ENCODE results near the gene DLST.
"Not testable (repeated sequence)": the region's sequence is repeated elsewhere in the genome, so short reads cannot be mapped to it uniquely, and the experiment has no call there.

The DLST gene

DNA sequence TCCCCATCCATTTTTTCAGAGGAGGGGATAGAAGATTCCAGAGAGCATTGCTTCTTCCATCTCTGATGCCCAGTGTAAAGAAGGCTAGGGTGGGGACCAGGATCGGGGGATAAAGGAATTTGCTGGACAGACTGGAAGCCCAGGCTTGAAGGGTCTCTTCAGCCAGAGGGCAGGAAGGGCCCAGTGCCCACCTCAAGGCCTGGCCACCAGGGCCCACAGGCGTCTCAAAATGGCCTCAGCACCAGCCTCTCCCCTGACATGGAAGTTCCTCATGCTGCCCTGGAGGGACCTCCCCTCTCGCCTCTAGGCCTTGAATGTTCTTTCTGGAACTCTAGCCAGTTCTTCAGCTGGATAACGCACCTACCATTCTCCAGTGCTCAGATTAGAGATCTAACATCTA lies 38.6 kb downstream of the DLST start:
- DNase-seq, result no peak

DNA sequence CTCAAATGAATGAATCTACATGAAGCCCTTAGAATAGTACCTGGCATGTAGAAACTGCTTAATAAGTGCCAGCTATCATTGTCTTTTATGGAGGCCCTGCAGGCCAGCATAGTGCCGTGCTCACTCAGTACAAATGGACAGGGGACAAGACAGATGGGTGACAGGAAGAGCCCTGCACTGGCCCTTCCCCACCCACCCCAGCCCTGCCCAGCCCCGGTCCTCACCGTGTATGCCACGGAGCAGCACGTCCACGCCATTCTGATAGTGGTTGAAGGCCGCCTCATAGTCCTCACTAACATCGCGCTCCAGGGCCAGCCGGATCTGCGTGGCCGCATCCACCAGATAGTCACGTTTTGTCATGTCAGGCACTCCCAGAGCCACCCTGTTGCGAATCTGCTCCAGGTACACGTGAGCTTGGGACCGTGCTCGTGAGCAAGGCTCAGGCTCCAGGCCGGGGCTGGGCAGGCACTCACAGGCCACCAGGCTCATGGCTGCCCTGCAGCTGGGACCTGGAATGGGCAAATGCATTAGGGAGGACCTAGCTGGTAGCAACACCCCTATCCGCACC lies 39.4 kb downstream of the DLST start:
- no peak for DNase-seq

DNA sequence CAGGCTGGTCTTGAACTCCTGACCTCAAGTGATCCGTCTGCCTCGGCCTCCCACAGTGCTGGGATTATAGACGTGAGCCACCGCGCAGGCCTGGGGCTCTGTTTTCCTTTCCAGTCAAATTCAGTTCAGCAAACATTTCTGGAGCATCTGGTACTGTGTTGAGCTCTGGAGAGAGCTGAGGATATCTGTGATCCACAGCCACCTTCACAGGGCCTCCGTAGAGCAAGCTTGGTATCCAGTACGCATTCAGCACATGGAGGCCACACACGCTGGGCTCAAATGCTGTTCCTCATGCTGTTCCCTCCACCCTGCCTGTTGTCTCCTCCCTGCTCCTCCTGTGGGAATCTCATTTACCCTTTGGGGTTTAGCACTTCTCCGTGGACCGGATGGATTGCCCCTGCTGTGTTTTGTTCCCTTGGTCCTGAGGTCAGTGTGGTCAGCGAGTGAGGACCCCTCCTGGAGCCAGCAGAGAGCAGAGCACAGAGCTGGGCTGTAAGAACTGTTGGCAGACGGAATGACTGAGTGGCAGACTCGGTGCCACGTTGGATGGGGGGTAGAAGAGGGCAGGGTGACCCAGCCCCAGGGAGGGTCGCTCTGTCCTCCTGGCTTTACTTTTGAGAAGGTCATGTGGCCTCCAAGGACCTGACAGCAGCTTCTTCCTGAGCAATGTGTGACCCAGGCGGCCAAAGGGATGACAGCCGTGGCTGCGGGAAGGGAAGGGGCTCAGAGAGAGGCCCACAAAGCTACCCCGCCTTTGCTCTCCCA lies 40.5 kb downstream of the DLST start:
- no peak for DNase-seq

DNA sequence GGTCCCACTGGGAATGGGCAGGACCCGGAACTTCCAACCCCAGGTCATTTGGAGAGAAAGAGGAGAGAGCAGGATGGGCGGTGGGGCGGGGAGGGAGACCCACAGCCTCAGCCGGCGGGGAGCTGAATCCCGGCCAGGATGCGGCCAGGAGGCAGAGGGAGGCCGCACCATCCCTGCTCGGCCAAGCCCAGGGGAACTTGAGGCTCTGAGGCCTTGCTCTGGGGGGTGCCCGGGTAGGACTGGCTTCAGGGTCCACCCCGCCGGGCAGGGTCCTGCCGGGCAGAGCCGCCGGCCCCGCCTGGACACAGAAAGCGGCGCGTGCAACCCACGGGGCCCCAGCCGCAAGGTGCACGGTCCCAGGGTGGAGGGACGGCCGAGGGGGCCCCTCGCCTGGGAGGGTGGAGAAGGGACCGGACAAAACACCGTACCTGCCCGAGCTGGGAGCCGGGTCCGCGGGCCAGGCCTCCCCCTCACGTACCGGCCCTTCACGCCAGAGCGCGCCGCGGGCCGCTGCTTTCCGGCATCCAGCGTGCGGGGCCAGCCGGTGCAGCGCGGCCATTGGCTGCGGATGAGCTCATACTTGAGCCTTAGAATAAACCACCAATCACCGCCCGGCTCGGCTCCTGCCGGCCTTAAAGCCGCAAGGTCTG lies 41.2 kb downstream of the DLST start, which contains the start of gene RPS6KL1:
Gene RPS6KL1, minus strand, starts transcription at position 509 of the 650 bp plus-strand sequence. CDS start 1,719 bp downstream, outside the sequence.
- peak; percentile 48 to 51 for DNase-seq

DNA sequence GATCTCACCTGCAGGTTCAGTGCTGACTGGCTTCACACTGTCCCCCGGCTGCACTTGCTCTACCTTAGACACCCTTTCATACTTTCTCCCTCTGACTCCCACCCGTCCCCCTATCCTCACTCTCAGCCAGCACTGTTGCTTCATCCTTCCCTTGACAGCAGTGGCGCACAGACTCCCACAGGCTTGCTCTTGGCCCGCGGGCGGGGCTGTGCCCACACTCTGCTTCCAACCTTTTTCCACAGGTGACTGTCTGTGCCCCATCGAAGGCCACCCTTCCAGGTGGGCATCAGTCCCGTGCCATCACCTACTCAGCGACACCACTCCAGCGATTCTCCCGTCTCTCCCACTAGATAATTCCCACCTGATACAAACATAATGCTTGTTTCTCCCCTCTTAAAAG lies 42.3 kb downstream of the DLST start:
- DNase-seq, result no peak

DNA sequence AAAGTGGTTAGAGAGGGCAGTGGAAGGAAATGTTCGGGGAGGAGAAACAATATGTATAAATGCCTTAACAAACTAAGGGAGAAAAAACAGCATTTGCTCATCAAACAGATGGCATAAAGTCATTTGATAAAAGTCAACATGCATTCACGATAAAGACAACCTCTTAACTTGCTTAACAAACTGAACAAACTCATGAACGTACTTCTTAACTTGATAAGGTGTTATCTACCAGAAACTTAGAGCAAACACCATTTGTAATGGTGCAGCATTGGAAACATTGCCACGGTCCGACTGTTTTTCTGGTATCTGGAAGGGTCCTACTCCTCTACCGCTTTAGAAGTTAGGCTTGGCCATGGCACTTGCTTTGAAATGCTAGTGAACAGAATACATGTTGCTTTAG lies 45.5 kb downstream of the DLST start:
- no peak for DNase-seq

DNA sequence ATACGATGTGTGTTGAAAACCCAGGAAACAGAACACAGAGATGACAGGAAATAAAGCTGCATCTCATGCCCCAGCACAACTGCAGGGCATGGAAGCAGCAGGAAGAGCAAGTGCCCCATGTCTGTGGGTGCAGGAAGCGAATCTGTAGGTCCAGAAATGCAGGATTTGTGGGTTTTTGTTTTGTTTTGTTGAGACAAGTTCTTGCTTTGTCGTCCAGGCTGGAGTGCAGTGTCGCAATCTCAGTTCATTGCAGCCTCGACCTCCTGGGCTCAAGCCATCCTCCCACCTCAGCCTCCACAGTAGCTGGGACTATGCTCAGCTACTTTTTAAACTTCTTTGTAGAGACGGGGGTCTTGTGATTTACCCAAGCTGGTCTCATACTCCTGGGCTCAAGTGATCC lies 47.5 kb downstream of the DLST start:
- no peak for DNase-seq

DNA sequence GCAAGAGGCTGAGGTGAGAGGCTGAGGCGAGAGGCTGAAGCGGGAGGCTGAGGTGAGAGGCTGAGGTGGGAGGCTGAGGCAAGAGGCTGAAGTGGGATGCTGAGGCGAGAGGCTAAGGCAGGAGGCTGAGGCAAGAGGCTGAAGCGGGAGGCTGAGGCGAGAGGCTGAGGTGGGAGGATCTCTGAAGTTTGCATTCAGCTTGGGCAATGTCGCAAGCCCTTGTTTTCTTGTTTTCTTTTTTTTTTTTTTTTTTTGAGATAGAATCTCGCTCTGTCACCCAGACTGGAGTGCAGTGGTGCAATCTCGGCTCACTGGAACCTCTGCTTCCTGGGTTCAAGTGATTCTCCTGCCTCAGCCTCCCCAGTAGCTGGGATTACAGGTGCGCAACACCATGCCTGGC lies 50.0 kb downstream of the DLST start:
- not testable (repeated sequence) for DNase-seq

DNA sequence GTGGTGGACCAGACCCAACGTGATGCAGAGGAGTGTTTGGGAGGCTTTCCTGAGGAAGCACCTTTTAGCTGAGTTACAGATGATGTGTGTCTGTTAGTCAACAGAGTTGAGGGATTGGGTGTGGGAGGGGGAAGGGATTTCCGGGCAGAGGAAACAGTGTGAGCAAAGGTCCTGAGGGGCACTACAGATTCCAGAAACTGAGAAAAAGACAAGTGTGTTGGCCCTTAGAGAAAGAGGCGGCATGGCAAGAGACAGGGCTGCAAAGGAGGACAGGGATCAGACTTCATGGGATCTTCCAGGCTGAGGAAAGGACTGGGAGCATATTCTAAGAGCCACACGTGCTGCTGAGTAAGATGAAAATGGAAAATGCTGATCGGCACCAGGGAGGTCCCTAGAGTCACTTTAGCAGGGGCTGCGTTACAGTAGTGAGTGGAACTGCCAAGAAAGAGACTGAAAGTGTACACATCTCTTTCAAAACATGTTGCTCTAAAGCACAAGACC lies 50.7 kb downstream of the DLST start:
- DNase-seq, result no peak

DNA sequence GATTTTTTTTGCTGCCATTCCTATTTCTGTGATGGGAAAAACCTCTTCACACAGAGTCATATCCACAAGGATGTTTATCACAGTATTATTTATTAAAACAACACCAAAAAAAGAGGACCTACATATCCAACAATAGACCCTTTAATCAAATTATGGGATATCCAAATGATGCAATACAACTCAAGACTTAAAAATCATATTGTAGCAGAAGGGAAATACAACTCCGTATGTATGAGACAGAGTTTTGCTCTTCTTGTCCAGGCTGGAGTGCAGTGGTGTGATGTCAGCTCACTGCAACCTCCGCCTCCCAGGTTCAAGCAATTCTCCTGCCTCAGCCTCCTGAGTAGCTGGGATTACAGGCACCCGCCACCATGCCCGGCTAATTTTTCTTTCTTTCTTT lies 51.2 kb downstream of the DLST start:
- DNase-seq, result not testable (repeated sequence)

DNA sequence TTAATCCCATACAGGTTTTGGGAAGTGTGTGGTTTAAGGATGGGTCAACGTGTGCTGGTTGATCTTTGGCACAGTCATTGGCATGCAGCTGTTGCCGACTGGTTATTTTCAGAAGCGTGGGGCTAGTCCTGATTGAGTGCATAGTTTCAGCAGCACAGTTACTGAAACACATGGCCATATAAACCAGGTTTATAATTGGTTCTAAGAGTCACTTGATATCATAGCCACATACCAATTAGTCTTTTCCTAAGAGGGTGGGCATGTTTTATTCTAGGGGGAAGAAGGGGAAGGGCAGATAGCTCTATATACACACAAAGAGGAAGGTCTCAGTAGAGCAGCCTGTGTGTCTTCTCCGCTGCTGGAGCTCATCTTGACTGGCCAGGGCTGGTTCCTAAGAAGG lies 52.3 kb downstream of the DLST start:
- DNase-seq, result no peak

DNA sequence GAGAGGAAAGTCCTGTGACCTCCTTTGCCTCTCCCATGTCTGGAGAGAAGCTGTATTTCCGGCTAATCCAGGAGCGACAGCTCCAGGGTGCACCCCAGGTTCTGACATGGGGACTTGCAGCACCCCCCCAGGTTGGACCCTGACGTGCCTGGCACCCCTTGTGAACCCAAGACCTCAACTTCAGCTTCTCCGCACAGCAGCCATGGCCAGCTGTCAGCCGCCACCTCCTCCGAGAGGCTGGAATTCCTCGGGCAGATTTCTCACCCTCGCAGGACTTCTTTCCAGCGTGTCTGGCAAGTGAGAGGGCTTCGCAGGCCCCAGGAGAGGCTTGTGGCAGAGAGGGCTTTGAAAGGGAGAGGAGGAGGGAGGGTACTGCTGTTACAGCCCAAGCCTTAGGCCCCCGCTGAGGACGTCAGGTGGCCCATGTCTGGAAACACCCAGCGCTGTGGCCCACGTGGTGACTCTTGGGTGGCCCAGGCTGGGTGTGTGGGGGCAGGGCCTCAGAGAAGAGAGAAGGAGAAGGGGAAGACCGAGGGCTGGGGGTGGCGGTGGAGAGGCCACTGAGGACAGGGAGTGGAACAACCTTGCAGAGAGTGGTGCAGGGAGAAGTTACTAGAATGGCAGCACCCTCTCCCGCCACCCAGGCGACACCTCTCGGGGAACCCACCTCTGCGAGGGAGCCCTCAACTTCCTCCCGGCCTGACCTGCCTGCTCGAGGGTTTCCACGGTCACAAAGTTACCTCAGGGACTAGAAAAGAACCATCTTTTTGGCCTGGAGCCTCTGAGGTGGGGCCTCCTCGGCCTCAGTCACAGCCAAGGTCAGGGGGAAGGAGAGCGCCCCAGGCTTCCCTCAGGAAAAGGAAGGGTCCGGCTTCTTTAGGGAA lies 53.0 kb downstream of the DLST start:
- no peak for DNase-seq

DNA sequence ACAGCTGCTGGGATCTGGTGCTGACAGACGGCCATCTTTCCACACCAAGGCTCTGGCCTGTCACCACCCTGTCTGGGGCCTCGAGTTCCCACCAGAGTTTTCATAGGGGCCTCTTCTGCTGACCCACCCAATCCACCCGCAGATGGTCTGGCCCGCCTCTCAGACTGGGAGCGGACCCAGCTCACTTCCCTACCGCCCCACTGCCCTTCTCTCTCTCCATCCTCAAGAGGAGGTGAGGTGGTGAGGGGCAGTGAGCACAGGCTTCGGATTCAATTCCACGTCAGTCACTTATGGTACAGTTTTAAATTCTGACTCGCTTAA lies 53.6 kb downstream of the DLST start:
- DNase-seq, result no peak

DNA sequence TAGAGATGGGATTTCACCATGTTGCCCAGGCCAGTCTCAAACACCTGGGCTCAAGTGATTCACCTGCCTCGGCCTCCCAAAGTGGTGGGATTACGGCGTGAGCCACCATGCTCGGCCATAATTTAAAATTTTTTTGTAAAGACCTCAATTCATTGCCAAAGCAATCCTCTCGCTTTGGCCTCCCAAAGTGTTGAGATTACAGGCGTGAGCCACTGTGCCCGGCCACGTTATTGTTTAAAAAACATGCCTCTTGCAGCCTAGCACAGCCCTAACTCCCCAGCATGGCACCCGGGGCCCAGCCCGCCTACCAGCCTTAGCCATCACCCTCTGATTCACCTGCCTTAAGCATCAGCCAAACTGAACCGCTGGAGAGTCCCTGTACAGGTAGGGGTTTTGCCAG lies 54.4 kb downstream of the DLST start:
- no peak for DNase-seq

DNA sequence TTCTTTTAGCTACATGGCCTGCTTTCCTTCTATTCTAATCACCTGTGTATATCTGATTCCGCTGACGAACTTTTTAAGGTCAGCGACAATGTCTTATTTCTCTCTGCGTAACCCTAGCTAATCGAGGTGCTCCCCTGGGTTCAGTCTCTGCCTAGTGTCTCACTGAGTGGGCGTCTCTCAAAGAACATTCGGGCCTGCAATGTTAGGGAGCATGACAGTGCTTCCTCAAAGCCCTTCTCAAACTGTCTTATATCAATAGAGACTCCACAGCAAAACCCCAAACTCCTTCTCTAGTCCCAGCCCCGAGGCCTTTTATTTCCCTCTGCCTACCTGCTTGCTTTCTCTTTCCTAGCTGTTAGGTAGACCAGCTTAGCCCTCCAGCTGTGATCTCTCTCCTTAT lies 55.0 kb downstream of the DLST start:
- DNase-seq, result no peak

DNA sequence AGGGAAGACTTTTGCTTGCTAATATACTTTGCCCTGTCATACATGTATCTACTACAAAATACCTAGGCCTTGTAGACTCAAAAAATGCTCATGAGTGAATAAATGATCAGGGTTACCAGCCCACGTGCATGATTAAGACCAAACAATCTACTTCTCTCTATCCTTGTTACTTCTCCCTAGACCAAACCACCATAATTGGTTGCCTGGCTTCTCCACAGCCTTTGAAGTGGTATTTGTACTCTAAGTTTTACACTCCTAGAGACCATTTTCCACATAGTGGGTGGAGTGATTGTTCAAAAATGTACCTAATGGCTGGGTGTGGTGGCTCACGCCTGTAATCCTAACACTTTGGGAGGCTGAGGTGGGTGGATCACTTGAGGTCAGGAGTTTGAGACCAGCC lies 55.5 kb downstream of the DLST start:
- no peak for DNase-seq

DNA sequence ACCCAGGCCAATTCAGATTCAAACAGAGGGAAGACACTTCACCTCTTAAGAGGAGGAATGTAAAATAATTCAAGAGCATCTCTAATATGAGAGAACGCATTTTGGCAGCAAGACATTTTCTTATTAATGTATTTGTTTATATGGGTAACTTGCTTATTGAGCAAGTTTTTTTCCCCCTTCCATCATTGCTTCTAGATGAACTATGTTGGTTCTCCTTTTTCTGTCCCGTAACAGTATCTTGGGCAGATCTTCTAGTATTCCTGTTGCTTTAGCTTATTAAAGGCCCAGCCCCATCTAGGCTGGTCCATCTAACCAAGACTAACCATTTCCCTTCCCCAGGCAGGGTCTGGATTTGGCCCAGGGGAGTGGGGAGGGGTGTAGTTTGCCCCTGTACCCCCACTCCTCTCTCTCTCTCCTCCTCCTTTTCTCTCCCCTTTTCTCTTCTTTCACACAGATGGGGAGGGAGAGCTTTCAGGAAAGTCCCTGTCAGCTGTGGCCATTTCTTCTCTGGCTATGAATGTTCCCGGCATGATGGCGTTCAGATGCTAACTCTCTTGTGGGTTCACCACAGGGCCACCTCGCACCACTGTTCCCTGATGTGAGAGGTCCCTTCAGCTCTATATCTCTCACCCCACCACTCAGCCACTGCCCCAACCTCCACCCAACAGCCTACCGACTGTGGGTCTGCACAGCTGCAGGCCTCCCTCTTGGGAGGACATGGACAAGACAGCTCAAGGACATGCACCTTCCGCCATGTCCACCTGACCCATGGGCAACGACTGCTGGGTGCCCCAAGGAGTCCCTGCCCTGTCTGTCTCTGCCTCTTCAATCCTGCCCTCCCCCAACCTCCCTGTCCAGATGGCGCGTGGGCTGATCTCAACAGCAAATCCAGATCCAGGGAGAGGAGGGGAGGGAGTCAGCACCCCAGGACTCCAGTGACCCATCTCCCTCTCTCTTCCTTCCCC lies 57.1 kb downstream of the DLST start:
- DNase-seq, result no peak

DNA sequence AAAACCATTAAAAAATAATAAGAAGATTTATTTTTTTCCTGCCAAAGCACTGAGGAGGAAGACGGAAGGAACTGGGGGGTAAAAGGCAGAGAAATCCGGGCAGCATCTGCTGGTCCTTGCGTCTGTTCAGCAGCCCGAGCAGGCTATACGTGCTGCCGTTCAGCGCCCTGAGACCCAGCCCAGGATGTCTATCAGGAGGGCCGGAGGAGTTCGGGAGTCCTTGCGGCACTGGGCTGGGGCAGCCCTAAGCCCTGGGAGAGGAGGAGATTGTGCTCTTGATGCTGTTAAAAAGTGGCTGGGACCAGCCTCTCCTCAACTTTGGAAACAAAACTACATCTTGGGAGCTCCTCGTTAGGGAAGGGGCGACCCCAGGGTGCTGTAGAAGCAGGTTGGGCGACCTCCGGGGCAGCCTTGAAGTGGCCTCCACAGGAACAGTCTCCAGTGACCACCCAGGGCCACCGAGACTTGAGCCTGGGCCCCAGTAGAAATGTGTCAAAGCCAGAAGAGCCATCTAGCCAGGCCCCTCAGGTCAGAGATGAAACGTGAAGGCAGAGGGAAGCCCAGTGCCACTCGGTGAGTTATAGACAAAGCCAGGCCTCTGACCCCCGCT lies 59.3 kb downstream of the DLST start:
- no peak for DNase-seq

DNA sequence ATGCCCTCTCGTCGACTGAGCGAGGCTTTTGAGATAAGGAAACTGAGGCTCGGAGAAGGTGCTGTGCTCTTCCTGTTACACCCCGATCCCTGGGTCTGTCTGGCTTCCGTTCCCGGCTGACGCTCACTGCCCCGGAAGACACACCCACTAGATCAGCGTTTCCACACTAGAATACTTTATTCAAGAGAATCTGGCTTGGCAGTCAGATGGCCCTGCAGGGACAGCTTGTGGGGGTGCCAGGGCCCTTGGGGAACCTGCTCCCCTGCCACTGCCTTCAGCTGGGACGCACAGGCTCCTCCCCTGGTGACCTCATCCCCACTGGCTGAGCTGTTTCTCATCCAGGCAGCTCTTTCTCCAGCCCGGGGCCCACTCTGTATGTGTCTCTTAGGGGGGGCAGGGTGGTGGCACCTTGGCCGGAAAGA lies 60.0 kb downstream of the DLST start:
- DNase-seq, result peak; percentile 39 to 53

DNA sequence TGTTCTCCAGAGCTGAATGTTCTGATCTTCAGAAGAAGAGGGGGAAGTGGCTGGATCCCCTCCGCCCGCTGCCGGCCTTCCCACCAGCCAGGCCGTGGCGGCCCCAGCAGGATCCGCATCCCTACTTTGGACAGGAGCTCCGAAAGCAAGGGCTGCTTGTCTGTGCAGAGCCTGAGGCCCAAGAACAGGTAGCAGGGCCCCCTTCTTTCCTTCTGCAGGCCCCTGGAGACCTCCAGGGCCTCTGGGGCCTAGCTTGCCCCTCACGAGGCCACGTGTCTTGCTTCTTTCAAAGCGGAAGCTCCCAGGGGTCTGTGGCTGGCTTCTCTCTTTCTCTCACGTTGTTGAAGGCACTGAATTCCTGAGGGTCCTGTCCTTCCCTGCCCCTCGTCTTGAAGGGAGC lies 60.5 kb downstream of the DLST start:
- no peak for DNase-seq

DNA sequence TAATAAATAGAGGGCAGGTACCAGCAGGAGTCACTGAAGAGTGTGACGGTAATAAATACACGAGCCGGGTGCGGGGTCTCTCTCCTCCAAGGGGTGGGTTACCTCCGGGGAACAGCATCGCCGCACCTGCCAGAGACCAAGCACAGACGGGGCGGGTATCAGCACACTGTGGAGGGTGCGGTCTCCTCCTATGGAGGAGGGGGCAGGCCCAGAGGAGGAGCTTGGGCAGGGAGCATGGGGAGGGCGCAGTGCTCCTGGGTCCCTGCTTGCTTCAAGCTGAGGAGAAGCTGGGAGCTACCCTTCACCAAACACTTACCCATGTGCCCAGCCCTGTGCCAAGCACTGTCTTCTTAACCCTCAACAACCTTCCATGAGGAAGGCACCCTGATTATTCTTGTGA lies 60.9 kb downstream of the DLST start:
- DNase-seq, result no peak
